Adrenal gland (tissue), 12 donors: Measurements from ENCODE around the gene FBN3. TPM values are rescaled to one million over a fixed set of nuclear protein-coding genes. Genes with fewer than 3 reads are reported as not detected.
"Not testable (repeated sequence)": the region's sequence is repeated elsewhere in the genome, so short reads cannot be mapped to it uniquely, and the experiment has no call there.

ENCODE experiments used
- DNase-seq, 7 donors: peaks; one replicate each; pipeline ENCODE4 v3.0.0-alpha.2; 2019 to 2020
- H3K27ac ChIP-seq, 5 donors: fragments of 200-600 bp; sonication (generic) in 4 of 5; 1 replicate in 3 of 5; 2 replicates in 2 of 5; pipeline versions ENCODE4 v1.5.1 to v1.8.0; 2016 to 2020; ENCODE audit warnings: mild to moderate bottlenecking in 1 of 5
- H3K27me3 ChIP-seq: fragments of 200-600 bp; 2 replicates; pipeline ENCODE4 v1.8.0; 2021
- H3K36me3 ChIP-seq, 2 donors: fragments of 200-600 bp; replicated peaks in 1 of 2; 1 replicate in 1 of 2; 2 replicates in 1 of 2; pipeline versions ENCODE4 v1.5.1 to v1.8.0; 2018 to 2022
- H3K4me1 ChIP-seq, 2 donors: fragments of 200-600 bp; replicated peaks in 1 of 2; 1 replicate in 1 of 2; 2 replicates in 1 of 2; pipeline versions ENCODE4 v1.5.1 to v1.8.0; 2018 to 2021
- H3K4me3 ChIP-seq, 4 donors: fragments of 200-600 bp; sonication (generic) in 3 of 4; one replicate each; pipeline ENCODE4 v1.5.1; 2016 to 2018
- H3K9me3 ChIP-seq, 3 donors: fragments of 200-600 bp; sonication (generic) in 1 of 3; replicated peaks in 1 of 3; 1 replicate in 2 of 3; 2 replicates in 1 of 3; pipeline versions ENCODE4 v1.5.1 to v1.8.0; 2016 to 2021
- POLR2A ChIP-seq, 2 donors: fragments of 450-650 bp; IDR thresholded peaks; one replicate each; pipeline ENCODE4 v1.6.1; 2017; ENCODE audit warnings: antibody characterized with exemption in 2 of 2, mild to moderate bottlenecking in 2 of 2, moderate library complexity in 1 of 2
- WGBS, 4 donors: extraction: QIAGEN DNeasy Blood & Tissue Kit in 2 of 4; methylation state at CpG; one replicate each; pipeline versions ENCODE4 v1.1.5 to v1.1.7; 2013 to 2017; 5-methylcytosine and 5-hydroxymethylcytosine counted together
- intact Hi-C, 2 donors: fragments of 100-400 bp; cut with DNase I; formaldehyde crosslinking; loops; one replicate each; pipeline versions ENCODE4 v1.14.1 to v1.15.0; 2022 to 2023
- polyA plus RNA-seq, 3 donors: library from polyadenylated mRNA; stranded (reverse); fragments of 200-250 nt in 2 of 3; fragments of 350-450 nt in 1 of 3; fragmentation: Illumina TruSeq in 1 of 3; extraction: RNeasy Lipid Tissue Mini Kit (QIAGEN cat#74804) in 1 of 3; gene quantifications; one replicate each; pipeline ENCODE4 v1.2.3, GENCODE V29; 2013 to 2014
- total RNA-seq, 9 donors: library from RNA; depleted of rRNA in 4 of 9; stranded (reverse); fragments of >200 nt in 4 of 9; fragments of 120-200 nt in 1 of 9; fragmentation: NEBNext Ultra II Directional in 1 of 9; extraction: Animal tissue kit (Norgen Biotek cat#: 25700) in 1 of 9; gene quantifications; one replicate each; pipeline versions ENCODE4 v1.1.0 to v1.2.4, GENCODE V29; 2013 to 2023
- TF ChIP-seq, protein P1 (sequence below), 6 experiments: fragments of 450-650 bp in 4 of 6; fragments of 200-600 bp in 2 of 6; sonication (generic) in 1 of 6; IDR thresholded peaks; 1 replicate in 5 of 6; 2 replicates in 1 of 6; pipeline versions ENCODE4 v1.5.1 to v1.8.0; 2016 to 2021; ENCODE audit warnings: antibody characterized with exemption in 6 of 6, mild to moderate bottlenecking in 2 of 6, moderate library complexity in 1 of 6
- donor health status: healthy with polysubstance abuse.
- donor health status: Bipolar disorder and iron deficiency.
- donor health status: DM: yes; HTN: yes; CAD: no.
- donor health status: DM: no; HTN: no; CAD: no.
- donor health status: DM: no; HTN: no; CAD: no.
- donor health status: DM: yes; HTN: yes; CAD: no.

Gene FBN3
- total and polyA plus RNA-seq, 12 donors = 0.03 to 0.64 (median 0.16) TPM; not detected in 8

DNA sequence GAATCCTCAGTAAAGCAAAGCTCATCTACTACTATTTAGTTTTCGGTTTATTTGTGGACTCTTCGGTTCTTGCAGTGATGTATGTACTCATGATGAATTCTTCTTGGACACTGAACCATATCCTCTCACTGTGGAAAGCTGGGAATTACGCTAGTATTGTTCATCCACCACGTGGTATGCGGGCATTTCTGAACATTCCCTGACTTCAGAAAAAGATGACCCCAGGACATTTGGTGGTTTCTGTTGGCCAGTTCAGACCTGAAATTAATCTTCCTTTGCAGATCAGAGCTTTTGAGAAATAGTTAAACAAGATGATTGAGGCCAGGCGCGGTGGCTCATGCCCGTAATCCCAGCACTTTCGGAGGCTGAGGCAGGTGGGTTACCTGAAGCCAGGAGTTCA lies 25.3 kb upstream of the FBN3 start:
- intact Hi-C loops = no loop called here

GRCh38 chr19:8168537-8168936 lies 19.1 kb upstream of the FBN3 start:
- no peaks in the 10 kb centered on the region for H3K27me3 ChIP-seq
- no peaks in the 10 kb centered on the region for H3K36me3 ChIP-seq
- no peaks in the 10 kb centered on the region for H3K4me1 ChIP-seq
- no peak for DNase-seq
- H3K9me3 ChIP-seq = no peaks in the 10 kb centered on the region
- no peak overlapping the region for H3K27ac ChIP-seq
- 84 to 97% (median 88%) methylated on average over 5 to 7 of the region's 7 CpGs for WGBS, 4 donors
- H3K4me3 ChIP-seq = no peak overlapping the region
- intact Hi-C loops = no loop called here
- TF ChIP-seq, protein P1, sequence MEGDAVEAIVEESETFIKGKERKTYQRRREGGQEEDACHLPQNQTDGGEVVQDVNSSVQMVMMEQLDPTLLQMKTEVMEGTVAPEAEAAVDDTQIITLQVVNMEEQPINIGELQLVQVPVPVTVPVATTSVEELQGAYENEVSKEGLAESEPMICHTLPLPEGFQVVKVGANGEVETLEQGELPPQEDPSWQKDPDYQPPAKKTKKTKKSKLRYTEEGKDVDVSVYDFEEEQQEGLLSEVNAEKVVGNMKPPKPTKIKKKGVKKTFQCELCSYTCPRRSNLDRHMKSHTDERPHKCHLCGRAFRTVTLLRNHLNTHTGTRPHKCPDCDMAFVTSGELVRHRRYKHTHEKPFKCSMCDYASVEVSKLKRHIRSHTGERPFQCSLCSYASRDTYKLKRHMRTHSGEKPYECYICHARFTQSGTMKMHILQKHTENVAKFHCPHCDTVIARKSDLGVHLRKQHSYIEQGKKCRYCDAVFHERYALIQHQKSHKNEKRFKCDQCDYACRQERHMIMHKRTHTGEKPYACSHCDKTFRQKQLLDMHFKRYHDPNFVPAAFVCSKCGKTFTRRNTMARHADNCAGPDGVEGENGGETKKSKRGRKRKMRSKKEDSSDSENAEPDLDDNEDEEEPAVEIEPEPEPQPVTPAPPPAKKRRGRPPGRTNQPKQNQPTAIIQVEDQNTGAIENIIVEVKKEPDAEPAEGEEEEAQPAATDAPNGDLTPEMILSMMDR (IDR thresholded peaks at IDR 0.05) = no peak
- no peak for TF ChIP-seq POLR2A (IDR thresholded peaks at IDR 0.05)

More for the DNA sequence above, 25.3 kb upstream of the FBN3 start:
- no peaks in the 10 kb centered on the region for H3K27me3 ChIP-seq
- no peaks in the 10 kb centered on the region for H3K36me3 ChIP-seq
- no peaks in the 10 kb centered on the region for H3K4me1 ChIP-seq
- no peak for TF ChIP-seq POLR2A (IDR thresholded peaks at IDR 0.05)
- no peak overlapping the region for H3K27ac ChIP-seq
- no peaks in the 10 kb centered on the region for H3K9me3 ChIP-seq
- DNase-seq = no peak
- no peak overlapping the region for H3K4me3 ChIP-seq
- 83 to 89% (median 88%) methylated on average over 9 of the region's 9 CpGs for WGBS, 4 donors

DNA sequence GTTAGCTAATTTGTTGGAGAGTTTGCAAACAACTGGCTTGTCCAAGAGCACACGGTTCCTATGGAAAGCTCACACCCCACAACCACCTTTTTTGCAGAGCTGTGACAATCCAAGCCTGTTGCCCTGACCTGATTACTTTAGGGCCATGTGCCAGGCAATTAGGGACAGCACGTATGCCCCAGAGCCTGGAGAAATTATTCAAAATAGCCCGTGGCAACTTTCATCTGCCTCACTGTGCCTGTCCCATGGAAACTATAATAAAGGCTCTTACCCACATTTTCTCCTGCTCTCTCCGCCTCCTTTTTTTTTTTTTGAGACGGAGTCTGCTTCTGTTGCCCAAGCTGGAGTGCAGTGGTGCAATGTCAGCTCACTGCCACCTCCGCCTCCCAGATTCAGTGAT lies 18.6 kb upstream of the FBN3 start:
- Histone ChIP-seq H3K4me3 (no peak overlapping the region), H3K27me3 (no peaks in the 10 kb centered on the region), H3K36me3 (no peaks in the 10 kb centered on the region), H3K4me1 (no peaks in the 10 kb centered on the region), H3K27ac (no peak overlapping the region), H3K9me3 (no peaks in the 10 kb centered on the region)
- intact Hi-C loops = no loop called here
- no peak for DNase-seq
- TF ChIP-seq POLR2A (IDR thresholded peaks at IDR 0.05) = no peak
- TF ChIP-seq, protein P1 (IDR thresholded peaks at IDR 0.05) = no peak
- 50 to 63% (median 61%) methylated on average over 6 of the region's 6 CpGs for WGBS, 4 donors

- DNase-seq = no peak
- intact Hi-C loops = no loop called here
- Histone ChIP-seq H3K4me1 (no peaks in the 10 kb centered on the region), H3K27me3 (no peaks in the 10 kb centered on the region), H3K9me3 (no peaks in the 10 kb centered on the region), H3K27ac (no peak overlapping the region), H3K4me3 (no peak overlapping the region), H3K36me3 (no peaks in the 10 kb centered on the region)
- 50 to 58% (median 54%) methylated on average over 7 of the region's 7 CpGs for WGBS, 4 donors
- TF ChIP-seq POLR2A (IDR thresholded peaks at IDR 0.05) = no peak
- TF ChIP-seq, protein P1 (IDR thresholded peaks at IDR 0.05) = no peak
Measured at GRCh38 chr19:8163759-8164158, 14.4 kb upstream of the FBN3 start.

DNA sequence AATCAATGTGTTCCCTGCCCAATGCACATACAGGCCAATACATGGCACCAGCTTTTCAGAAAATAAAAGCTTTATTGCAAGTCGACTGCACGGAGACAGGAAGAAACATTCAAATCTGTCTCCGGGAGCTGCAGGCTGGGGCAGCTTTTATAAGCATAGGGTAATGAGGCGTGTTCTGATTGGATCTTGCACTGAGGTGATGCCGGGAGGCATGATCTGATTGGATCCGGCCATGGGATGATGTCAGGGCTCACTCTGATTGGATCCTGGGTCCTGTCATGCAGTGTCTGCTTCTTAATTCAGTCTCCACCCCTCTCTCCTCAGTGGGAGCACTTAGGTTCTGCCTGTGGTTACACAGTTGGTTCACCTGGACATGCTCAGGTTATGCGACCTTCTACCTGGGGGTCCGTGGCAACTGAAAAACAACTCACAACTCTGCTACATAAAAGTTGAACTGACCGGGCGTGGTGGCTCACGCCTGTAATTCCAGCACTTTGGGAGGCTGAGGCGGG lies 11.8 kb upstream of the FBN3 start:
- TF ChIP-seq POLR2A (IDR thresholded peaks at IDR 0.05) = no peak
- TF ChIP-seq, protein P1 (IDR thresholded peaks at IDR 0.05) = no peak
- no peak overlapping the region for H3K4me3 ChIP-seq
- intact Hi-C loops = no loop called here
- no peaks in the 10 kb centered on the region for H3K9me3 ChIP-seq
- no peak overlapping the region for H3K27ac ChIP-seq
- no peaks in the 10 kb centered on the region for H3K36me3 ChIP-seq
- no peaks in the 10 kb centered on the region for H3K27me3 ChIP-seq
- WGBS, 4 donors = 45 to 74% (median 72%) methylated on average over 5 to 12 of the region's 12 CpGs
- DNase-seq = no peak
- no peaks in the 10 kb centered on the region for H3K4me1 ChIP-seq

DNA sequence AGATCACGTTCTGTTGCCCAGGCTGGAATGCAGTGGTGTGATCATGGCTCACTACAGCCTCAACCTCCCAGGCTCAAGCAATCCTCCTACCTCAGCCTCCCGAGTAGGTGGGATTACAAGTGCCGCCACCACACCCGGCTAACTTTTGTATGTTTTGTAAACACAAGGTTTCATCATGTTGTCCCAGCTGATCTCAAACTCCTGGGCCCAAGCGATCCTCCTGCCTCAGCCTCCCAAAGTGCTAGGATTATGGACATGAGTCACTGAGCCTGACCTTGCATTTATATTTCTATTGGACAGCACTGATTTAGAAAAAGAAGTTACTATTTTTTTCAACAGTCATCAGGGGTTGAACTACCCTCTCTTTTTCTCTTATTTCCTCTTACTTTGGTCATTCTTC lies 9.9 kb upstream of the FBN3 start:
- H3K27me3 ChIP-seq, H3K4me3 ChIP-seq, H3K27ac ChIP-seq, H3K36me3 ChIP-seq, H3K4me1 ChIP-seq, H3K9me3 ChIP-seq, DNase-seq: not testable (repeated sequence)
- intact Hi-C loops = loop anchor here (2.0 to 5.0 kb wide), 2 partner anchors 95 to 98 kb away; no protein-coding TSS in a partner anchor
- WGBS, 4 donors = 79 to 89% (median 82%) methylated on average over 5 of the region's 5 CpGs
